Effector CD4-positive, alpha-beta T cell (primary cell): Measurements from ENCODE around the gene ZFC3H1.

Experiments used
- DNase-seq: peaks from one replicate; pipeline ENCODE4 v3.0.0-alpha.2; 2020

ZFC3H1 gene

GRCh38 chr12:71627438-71628002 lies 36.1 kb downstream of the ZFC3H1 start:
- DNase-seq: no peak

GRCh38 chr12:71626768-71627167 lies 36.9 kb downstream of the ZFC3H1 start:
- no peak for DNase-seq

- DNase-seq: no peak
Measured at GRCh38 chr12:71626098-71626497, 37.5 kb downstream of the ZFC3H1 start.

- DNase-seq: no peak
Measured at GRCh38 chr12:71625476-71625875, 38.2 kb downstream of the ZFC3H1 start.

- no peak for DNase-seq
Measured at GRCh38 chr12:71621938-71622337, 41.7 kb downstream of the ZFC3H1 start.

- DNase-seq: no peak
Measured at GRCh38 chr12:71610031-71610795, 53.4 kb downstream of the ZFC3H1 start.

- no peak for DNase-seq
Measured at GRCh38 chr12:71607494-71608330, 55.9 kb downstream of the ZFC3H1 start.

GRCh38 chr12:71605039-71605438 lies 58.6 kb downstream of the ZFC3H1 start:
- DNase-seq: no peak

- no peak for DNase-seq
Measured at GRCh38 chr12:71602761-71603577, 60.7 kb downstream of the ZFC3H1 start.

- no peak for DNase-seq
Measured at GRCh38 chr12:71601546-71601945, 62.1 kb downstream of the ZFC3H1 start.

- no peak for DNase-seq
Measured at GRCh38 chr12:71599210-71599609, 64.4 kb downstream of the ZFC3H1 start.

GRCh38 chr12:71594214-71594948 lies 69.3 kb downstream of the ZFC3H1 start:
- DNase-seq: no peak

GRCh38 chr12:71592841-71593240 lies 70.8 kb downstream of the ZFC3H1 start:
- DNase-seq: no peak

GRCh38 chr12:71591601-71592000 lies 72.0 kb downstream of the ZFC3H1 start:
- no peak for DNase-seq

GRCh38 chr12:71589478-71589881 lies 74.2 kb downstream of the ZFC3H1 start:
- DNase-seq: no peak

GRCh38 chr12:71587012-71587411 lies 76.6 kb downstream of the ZFC3H1 start:
- DNase-seq: no peak

- no peak for DNase-seq
Measured at GRCh38 chr12:71585218-71585617, 78.4 kb downstream of the ZFC3H1 start.

GRCh38 chr12:71584356-71584755 lies 79.3 kb downstream of the ZFC3H1 start:
- no peak for DNase-seq

GRCh38 chr12:71582925-71583324 lies 80.7 kb downstream of the ZFC3H1 start:
- no peak for DNase-seq

- DNase-seq: no peak
Measured at GRCh38 chr12:71581206-71581605, 82.4 kb downstream of the ZFC3H1 start.

- no peak for DNase-seq
Measured at GRCh38 chr12:71578694-71579258, 84.9 kb downstream of the ZFC3H1 start.

- DNase-seq: no peak
Measured at GRCh38 chr12:71576496-71576895, 87.2 kb downstream of the ZFC3H1 start.
